Activated effector memory CD4-positive, alpha-beta T cell treated with Interleukin-2 at 50 U/mL for 16 hours (primary cell): ENCODE measurements around the gene GARS1.
"Not testable (repeated sequence)": the region's sequence is repeated elsewhere in the genome, so short reads cannot be mapped to it uniquely, and the experiment has no call there.

Source experiments
- DNase-seq: peaks from one replicate; pipeline ENCODE4 v3.0.0-alpha.2; 2020

GARS1 gene, protein sequence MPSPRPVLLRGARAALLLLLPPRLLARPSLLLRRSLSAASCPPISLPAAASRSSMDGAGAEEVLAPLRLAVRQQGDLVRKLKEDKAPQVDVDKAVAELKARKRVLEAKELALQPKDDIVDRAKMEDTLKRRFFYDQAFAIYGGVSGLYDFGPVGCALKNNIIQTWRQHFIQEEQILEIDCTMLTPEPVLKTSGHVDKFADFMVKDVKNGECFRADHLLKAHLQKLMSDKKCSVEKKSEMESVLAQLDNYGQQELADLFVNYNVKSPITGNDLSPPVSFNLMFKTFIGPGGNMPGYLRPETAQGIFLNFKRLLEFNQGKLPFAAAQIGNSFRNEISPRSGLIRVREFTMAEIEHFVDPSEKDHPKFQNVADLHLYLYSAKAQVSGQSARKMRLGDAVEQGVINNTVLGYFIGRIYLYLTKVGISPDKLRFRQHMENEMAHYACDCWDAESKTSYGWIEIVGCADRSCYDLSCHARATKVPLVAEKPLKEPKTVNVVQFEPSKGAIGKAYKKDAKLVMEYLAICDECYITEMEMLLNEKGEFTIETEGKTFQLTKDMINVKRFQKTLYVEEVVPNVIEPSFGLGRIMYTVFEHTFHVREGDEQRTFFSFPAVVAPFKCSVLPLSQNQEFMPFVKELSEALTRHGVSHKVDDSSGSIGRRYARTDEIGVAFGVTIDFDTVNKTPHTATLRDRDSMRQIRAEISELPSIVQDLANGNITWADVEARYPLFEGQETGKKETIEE

DNA sequence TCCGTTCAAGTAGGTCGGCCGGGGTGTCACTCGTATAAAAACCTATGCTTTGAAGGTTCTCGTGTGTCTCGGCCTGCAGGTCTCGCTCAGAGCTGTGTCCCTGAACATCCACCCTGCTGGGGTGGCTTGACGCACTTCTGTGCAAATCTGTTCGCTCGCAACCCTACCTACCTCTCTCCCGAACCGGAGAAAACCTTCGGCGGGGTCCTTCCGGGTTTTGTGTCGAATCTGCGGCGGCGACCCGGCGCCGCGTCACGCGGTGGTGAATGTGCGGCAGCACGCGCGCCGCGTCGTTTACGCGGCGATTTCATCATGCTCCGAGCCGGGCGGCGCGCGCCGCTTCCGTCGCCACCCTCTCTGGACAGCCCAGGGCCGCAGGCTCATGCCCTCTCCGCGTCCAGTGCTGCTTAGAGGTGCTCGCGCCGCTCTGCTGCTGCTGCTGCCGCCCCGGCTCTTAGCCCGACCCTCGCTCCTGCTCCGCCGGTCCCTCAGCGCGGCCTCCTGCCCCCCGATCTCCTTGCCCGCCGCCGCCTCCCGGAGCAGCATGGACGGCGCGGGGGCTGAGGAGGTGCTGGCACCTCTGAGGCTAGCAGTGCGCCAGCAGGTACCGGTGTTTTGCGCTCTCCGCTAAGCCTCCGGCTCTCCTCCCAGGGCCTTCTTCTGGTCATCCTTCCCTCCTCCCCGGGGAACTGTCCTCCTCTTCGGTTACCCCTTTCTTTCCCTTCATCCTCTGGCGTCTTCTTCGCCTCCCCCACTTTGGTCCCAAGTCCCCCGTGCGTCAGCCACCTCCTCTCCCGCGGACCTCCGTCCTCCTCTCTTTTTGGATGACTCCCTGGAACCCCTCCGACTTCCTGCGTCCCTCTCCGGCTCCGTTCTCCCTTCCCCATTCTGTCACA lies at the start of gene GARS1:
TSS of gene GARS1 (plus strand) at position 339 of the 896 bp plus-strand sequence. CDS start at position 383, 44 bp downstream.
- DNase-seq: peak; percentile 85

DNA sequence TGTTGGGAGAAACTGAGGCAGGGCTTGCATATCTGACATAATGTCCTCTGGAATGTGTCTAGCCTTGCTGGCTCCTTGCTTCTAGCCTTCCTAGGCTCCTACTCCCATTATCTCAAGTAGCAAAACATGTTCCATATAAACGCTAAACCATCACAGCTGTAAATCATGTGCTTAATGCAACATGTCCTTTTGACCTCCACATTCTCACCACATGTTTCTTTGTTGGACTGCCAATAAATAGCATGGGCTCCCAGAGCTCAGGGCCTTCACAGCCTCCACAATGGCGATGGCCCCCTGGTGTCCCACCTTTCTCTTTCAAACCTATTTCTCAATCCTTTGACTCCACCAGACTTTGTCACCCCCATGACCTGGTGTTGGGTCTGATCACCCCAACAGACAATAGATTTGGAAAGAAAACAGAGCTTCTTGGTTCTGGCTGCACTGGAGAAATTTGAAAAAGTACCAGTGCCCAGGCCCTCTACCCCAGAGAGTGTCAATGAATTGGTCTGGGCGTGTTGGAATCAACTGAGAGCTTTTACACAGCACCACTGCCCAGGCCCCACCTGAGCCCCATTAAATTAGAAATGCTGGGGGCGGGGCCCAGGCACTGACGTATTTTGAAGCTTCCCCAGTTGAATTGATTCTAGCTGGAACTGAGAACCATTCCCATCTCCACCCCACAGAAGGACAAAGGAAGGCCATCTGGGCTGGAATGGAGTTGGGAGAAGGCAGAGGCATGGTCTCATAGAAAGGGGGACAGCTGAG lies 48.7 kb upstream of the GARS1 start:
- DNase-seq: no peak

DNA sequence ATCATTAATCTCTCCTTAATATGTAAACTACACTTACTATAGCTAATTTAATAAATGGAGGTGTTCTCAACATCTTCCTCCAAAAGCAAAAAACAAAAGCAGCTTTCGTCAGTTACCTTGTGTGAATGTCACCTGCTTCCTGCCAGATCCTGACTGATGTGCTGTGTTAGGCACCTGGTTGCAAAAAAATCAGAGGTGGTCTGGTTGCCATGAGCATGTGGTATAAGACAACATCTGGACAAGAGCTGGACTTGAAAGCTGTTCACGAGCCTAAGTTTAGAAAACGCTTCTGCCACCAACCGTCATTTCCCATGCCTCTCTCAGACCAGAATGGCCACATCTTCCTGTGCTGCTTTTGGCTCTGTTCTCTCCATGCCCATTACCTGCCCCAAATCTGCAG lies 48.1 kb upstream of the GARS1 start:
- no peak for DNase-seq

DNA sequence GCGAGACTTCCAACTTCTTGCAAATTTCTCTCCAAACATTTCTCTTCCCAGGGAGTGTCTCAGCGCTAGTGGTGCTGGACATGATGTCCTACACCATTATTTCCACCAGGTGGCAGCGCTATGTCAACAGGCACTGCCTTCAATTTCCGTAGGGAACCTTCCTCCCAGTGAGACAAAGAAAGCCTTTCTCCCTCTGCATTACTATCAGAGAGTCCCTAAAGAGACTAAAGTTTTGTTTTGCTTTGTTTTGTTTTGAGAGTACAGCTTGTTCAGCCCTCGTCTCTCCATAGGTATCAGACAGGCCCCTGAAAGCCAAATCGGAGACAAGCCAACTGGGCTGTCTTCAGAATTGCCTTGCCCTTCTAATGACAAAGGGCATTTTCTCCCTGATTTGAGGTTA lies 45.8 kb upstream of the GARS1 start:
- no peak for DNase-seq

DNA sequence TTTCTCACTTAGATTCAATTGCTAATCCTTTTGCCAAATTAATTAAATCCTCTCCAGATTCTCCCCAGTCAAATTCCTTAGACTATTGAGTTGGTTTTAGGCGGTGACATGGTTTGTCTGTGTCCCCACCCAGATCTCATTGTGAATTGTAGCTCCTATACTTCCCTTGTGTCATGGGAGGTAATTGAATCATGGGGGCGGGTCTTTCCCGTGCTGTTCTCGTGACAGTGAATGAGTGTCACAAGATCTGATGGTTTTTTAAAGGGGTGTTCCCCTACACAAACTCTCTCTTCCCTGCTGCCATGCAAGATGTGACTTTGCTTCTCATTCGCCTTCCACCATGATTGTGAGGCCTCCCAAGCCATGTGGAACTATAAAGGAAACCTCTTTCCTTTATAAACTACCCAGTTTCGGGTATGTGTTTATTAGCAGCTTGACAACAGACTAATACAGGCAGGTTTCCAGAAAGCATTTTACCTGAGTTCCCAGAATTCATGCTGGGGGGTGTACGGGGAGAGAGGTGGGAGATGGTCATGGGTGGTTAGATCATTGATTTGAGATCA lies 44.7 kb upstream of the GARS1 start:
- DNase-seq: no peak

DNA sequence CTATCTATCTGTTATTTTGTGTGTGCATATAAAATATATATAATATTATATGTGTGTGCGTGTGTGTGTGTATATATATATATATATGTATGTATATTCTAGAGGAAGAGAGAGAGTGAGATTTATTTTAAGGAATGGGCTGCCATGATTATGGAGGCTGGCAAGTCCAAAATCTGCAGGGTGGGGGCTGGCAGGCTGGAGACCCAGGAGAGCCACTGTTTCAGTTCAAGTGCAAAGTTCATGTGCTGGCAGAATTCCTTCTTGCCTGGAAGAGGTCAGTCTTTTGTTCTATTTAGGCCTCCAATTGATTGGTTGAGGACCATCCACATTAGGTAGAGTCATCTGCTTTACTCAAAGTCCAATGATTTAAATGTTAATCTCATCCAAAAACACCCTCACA lies 42.3 kb upstream of the GARS1 start:
- no peak for DNase-seq

DNA sequence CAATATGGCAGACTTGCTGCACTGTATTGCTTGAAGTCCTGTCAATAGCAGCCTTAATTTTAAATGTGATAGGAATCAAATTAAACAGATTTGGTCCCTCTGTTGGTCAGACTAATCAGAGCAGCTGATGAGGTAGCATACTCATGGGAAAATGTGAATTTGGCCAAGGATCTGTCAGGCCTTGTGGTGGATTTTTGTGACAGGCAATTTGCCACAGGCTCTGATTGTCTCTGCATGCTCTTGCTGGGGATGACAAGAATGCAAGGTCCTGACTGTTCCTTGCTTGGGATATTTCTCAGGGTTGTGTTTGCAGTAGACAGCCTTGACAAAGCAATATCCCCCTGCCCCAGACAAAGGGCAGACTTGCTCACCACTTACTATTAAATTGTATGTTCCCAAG lies 41.5 kb upstream of the GARS1 start:
- no peak for DNase-seq

DNA sequence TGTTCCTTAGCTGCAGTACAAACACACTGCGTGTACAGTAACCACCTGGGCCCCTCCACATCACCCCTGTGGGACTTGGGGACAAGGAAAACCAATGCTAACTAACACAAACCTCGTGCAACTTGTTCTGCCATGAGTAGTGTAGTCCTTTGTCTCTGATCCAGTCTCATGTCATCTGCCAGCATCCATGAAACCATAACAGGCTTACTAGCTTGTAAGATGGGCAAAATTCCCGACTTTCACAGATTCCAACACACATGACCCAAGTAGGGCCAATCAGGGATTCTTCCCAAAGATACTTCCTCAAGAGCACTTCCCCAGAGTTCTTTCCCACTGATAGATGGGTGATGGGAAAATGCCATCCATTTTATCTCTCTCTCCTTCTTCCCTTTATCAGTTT lies 41.1 kb upstream of the GARS1 start:
- no peak for DNase-seq

DNA sequence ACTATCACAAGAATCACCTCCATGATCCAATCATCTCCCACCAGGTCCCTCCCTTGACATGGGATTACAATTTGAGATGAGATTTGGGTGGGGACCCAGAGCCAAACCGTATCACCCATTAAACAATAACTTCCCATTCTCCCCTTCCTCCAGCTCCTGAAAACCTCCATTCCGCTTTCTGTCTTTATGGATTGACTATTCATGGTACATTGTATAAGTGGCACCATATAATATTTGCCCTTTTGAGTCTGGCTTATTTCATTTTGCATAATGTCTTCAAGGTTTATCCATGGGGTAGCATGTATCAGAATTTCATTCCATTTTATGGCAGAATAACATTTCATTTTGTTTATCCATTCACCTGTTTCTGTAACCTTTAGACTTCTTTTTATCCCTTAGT lies 39.2 kb upstream of the GARS1 start:
- no peak for DNase-seq

DNA sequence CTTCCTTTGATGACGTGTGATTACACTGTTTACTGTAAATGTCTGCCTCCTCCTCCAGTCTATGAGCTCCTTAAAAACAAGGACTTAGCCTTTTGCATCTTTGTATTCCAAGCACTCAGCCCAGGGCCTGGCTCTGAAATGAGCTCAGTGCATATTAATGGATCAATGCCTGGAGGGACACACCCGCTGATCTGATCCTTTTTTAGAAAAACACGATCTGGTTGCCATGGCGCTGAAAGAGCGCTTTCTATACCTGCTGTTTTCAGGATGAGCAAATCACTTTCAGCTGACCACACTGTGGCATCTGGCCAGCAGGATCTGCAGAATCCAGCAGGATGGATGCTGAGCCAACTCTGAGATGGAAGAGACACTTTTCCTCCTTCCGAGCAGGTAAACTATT lies 37.8 kb upstream of the GARS1 start:
- DNase-seq: no peak

DNA sequence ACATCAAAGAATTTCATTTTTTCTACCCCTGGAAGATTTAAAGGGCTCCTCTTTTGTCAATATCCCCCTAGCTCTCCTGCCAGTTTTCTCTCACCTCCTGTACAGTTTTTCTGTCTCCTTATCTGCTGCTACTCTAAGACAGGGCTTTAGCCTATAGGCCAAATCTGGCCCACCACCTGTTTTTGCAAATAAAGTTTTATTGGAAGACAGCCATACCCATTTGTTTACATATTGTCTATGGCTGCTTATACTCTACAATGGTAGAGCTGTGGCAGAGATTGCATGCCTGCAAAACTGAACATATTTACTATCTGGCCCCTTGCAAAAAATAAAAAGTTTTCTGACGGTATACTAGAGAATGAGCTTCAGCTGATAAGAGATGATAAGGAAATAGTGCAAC lies 37.4 kb upstream of the GARS1 start:
- no peak for DNase-seq

DNA sequence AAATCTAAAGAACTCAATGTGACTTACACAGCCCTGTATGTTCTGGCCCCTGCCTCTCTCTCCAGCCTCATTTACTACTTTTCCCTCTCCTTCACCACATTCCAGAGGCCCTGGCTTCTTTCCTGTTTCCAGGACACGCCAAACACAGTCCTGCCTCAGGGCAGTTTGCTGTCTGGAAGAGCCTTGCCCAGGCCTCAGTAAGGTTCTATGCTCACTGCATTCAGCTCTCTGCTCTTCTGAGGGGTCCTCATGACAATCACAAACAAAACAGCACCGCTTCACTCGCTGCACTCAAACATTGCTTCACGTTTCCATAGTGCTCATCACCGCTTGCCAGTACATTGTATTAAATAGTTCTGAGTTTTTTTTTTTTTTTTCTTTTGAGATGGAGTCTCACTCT lies 35.1 kb upstream of the GARS1 start:
- no peak for DNase-seq

DNA sequence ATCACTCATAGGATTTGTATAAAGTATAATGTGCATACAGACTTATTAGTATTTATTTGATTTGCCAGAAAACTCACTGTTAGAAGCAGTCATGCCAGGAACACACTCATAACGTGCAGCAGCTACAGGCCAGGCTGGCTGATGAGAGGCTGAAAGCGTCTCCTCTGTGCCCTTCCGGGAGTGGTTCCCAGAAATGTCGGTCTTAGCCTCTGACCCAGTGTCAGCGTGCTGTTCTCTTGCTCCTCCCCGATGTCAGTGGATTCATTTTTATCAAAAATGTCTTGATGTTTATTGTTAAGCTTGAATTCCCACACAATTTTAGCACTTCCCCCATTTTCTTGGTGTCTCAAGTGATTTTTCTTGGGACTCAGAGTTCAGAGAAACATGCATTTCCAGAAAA lies 33.3 kb upstream of the GARS1 start:
- DNase-seq: no peak

DNA sequence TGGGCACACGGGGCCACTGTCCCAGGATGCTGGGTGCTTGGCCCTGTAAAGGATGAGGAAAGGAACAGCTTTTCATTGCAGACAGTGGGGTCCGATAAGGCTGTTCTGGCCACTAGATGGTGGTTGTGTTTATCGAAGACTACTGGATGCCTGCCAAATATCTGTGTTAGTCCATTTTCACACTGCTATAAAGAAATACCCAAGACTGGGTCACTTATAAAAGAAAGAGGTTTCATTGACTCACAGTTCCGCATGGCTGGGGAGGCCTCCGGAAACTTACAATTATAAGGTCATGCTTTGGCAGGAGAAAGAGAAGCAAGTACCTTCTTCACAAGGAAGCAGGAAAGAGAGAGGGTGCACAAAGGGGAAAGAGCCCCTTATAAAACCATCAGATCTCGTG lies 32.2 kb upstream of the GARS1 start:
- no peak for DNase-seq

DNA sequence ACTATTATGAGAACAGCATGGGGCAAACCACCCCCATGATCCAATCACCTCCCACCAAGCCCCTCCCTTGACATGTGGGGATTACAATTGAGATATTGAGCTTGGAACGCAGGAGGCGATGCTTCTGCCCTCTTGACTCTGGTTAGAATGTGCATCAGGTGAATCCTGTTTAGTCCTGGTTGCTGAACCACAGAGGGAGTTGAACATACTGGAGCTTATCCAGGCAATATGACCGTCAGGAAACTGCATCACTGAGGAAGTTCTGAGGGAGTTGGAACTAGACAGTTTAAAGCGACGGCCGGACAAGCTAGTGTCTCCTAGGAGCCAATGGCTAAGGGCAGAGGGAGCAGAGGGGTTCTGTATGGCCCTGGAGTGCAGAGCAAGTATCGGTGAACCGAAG lies 31.8 kb upstream of the GARS1 start:
- no peak for DNase-seq

DNA sequence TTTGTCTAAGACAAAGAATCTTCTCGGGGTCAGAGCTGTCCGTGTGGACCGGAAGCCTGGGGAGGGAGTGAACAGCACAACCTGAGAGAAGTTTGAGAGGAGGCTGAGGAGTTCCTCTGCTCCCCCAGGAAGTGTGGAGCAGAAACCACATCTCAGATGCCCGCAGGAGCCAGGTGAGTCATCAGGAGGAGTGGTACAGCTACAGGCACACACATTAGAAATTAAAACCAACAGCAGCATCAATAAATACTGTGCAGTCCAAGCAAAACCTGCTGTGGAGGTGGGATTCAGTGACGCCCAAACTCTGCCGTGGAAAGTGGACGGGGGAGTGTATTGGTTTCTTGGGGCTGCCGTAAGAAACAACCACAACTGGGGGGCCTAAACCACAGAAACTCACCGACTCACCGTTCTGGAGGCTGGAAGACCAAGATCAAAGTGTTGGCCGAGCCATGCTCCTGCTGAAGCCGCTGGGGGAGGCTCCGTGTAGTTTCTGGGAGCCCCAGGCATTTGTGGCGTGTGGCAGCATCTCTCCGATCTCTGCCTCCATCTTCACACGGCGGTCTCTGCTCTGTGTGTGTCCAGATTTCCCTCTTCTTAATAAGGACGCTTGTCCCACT lies 31.2 kb upstream of the GARS1 start:
- no peak for DNase-seq

DNA sequence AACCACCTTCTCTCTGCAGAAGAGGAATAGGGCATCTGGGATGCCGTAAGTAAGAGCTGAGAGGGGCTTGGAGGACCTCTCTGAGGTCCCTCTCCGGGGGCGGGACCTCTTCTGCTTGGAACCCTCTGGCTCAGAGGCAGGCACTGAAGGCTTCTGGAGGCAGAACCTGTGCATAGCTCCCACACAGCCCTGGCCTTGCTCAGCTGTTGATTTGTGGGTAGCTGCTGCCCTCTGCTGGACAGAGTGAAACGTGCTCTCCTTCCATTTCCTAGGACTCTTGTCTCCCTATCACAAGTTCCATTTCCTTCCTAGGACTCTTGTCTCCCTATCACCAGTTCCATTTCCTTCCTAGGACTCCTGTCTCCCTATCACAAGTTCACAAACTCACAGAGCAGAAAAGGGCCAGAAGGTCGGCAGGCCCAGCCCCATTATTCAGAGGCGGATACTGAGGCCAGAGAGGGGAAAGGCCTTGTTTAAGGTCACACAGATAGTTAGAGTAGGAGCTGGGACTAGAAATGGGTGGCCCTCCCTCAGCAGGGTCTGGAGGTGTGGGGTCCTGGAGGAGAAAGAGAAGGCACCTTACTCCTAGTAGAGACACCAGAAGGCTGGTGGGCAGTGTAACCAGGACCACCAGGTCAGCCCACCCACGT lies 30.3 kb upstream of the GARS1 start:
- DNase-seq: peak; percentile 55

DNA sequence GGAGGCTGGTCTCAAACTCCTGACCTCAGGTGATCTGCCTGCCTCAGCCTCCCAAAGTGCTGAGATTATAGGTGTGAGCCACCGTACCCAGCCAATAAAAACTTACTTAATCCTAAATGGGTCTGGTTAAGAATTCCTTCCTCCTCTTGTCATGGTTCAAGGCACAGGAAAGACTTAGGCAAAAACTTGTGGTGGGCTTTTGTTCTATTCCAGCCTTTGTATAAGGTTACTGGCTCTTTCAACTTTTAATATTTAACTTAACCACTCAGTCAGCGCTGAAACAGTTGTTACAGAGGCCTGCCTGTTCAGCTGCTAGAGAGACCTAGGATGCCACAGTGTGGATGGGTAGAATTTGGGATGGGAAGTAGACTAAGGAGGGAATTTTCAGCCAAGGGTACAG lies 28.1 kb upstream of the GARS1 start:
- DNase-seq: no peak

DNA sequence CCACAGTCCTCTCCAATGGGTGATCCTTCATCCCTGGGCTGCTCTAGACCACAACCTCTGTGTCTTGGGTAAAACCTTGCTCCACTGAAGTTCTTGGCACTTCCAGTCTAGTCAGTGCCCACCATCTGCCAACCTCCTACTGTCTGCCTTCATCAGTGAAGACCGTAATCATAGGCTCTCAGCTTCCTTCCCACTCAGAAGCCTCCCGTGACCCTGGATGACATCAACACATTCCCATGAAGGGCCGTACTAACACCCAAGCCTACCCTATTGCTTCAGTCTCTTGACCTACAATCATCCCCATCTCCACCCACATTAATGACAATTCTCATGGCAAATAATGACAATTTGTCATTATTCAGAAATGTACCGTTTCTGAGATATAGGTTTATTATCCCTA lies 27.6 kb upstream of the GARS1 start:
- no peak for DNase-seq

DNA sequence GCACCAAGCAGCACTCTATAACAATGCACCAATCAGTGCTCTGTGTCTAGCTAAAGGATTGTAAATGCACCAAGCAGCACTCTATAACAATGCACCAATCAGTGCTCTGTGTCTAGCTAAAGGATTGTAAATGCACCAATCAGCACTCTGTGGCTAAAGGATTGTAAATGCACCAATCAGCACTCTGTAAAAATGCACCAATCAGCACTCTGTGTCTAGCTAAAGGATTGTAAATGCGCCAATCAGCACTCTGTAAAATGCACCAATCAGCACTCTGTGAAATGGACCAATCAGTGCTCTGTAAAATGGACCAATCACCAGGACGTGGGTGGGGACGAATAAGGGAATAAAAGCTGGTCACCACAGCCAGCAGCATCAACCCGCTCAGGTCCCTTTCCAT lies 24.4 kb upstream of the GARS1 start:
- DNase-seq: not testable (repeated sequence)

DNA sequence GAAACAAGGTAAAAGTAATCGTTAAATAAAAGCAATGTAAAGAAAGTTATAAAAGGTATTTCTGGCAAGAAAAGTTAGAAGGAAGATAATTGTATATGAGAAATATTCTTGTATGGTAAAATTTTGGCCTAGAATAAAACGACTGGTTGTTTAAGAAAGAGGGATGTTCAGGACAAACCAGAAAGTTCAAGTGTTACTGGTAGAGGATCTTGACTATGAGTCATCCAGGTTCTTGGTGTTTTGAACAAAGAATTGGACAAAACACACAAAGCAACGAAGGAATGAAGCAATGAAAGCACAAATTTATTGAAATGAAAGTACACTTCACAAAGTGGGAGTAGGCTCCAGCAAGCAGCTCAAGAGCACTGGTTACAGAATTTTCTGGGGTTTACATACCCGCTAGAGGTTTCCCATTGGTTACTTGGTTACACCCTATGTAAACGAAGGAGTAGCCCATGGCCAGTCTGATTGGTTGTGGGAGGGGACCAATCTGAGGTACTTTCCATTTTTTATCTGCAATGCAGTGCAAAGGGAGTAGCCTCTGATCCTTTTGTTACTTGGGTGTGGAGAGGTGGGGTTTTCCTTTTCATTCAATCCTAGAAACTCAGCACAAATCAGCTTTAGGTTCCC lies 22.4 kb upstream of the GARS1 start:
- no peak for DNase-seq
